Stimulated activated CD8-positive, alpha-beta memory T cell treated with anti-CD3 and anti-CD28 coated beads, Interleukin-2, amount 100 ng/mL, for 48 hours (primary cell): Measurements from ENCODE around the gene ACTR3.

Experiments used
- DNase-seq, 2 donors: peaks; one replicate each; pipeline ENCODE4 v3.0.0-alpha.2; 2020; ENCODE audit warnings: low read depth in 2 of 2

ACTR3 gene

DNA sequence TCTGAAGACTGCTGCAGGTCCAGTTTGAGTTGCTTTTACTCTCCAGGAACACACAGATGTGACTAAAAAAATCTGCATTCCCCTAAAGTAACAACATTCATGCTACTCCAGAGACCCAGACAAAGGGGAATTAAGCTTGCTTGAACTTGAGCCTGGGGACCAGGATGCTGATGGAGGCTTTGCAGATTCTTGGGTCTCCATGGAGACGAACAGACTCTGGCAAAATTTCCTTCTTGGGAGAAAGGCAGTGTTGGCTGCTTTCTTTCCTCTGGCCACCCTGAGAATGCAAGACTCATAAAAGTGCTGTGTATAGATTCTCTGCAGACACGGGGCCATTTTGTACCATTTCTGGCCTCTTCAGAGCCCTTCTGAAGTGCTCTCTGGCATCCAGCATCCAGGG, 112.0 kb downstream of the ACTR3 start:
- DNase-seq = no peak

- no peak for DNase-seq
These were observed 115.4 kb downstream of the ACTR3 start for GRCh38 chr2:114005110-114005783.

- no peak for DNase-seq
These were observed 116.6 kb downstream of the ACTR3 start for GRCh38 chr2:114006460-114006859.

DNA sequence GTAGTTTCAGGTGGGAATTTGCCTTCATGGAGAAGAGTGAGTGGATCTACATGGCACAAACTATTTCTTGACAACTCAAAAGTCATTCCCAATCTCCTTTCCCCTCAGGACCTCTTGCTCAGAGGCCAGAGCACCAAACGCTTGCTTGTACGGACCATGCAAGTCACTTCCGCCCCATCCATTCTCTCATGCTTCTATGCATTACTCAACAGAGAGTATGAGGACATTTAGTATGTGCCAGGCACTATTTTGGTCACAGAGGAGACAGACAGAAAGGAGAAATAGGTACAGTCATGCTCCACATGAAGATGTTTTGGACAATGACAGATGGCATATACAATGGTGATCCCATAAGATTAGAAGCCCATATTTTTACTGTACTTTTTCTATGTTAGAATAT, 117.5 kb downstream of the ACTR3 start:
- DNase-seq = no peak

DNA sequence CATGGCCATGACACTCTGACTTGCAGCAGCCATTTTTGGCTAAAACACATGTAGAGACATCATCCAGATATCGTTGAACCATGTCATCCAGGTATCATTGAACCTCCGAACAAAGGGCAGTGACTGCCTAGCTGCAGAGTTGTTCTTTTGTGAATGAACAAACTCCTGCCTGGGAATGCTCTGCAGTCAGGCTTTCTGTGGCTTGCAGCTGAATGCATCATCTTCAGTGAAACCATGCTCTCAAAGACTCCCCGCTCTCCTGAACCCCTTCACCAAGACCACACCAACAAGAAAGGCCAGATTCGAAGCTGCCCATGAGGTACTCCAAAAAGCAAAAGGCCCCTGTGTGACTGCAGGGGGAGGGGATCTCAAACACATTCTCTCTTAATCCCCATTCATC, 118.8 kb downstream of the ACTR3 start:
- DNase-seq = no peak

DNA sequence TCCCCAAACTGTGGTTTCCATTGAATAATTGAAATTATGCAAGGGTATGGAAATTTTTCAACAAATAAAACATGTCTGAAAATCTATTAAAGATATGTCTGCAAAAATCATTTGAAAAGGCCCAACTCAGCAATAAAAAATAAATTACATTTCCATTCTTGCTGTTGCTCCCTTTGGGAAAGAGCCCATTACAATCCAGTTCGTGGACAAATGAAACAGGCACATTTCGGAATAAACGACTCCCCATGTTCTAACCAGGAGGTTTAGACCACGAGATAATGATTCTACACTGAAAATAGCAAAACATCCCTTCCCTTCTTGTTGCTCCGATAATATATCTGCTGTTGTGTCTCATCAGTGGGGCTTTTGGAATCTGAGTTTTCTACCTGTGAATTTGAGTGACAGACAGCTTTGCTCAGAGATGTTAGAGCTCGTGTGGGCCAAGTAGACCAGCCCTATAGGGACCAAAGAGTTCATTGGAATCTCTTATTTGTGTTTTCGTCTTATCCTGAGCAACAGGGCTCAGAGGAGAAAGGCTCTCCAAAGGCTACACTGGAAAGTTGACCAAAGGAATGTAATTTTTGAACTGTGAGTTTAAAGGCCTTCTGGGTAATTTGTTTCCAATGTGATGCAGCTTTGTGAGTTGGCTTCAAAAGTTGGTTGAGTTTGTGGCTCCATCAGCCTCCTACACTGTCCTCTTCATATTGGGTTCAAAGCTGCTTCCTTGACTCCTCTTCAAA, 119.5 kb downstream of the ACTR3 start:
- DNase-seq = no peak

GRCh38 chr2:114010001-114010400, 120.1 kb downstream of the ACTR3 start:
- no peak for DNase-seq

- DNase-seq = no peak
These were observed 121.8 kb downstream of the ACTR3 start for GRCh38 chr2:114011713-114012112.
